Fibroblast of lung (primary cell): ENCODE measurements around the gene GNAL. TPM values are rescaled to one million over a fixed set of nuclear protein-coding genes. Genes with fewer than 3 reads are reported as not detected.
"Not testable (repeated sequence)": the region's sequence is repeated elsewhere in the genome, so short reads cannot be mapped to it uniquely, and the experiment has no call there.

Experiments
- DNase-seq, 2 donors: peaks; one replicate each; pipeline versions ENCODE4 v3.0.0 to v3.0.0-alpha.2; 2010; ENCODE audit warnings: low read depth in 2 of 2
- H2AFZ ChIP-seq: 2 replicates; pipeline ENCODE4 v1.5.1; 2012; ENCODE audit warnings: low read length, control low read depth, inconsistent platforms
- H3K27ac ChIP-seq: 2 replicates; pipeline ENCODE4 v1.5.1; 2011; ENCODE audit warnings: low read length, control low read depth; ENCODE audit not compliant: insufficient read depth
- H3K27me3 ChIP-seq: 2 replicates; pipeline ENCODE4 v1.5.1; 2011; ENCODE audit warnings: mild to moderate bottlenecking, low read length; ENCODE audit not compliant: control insufficient read depth, insufficient read depth
- H3K36me3 ChIP-seq: 2 replicates; pipeline ENCODE4 v1.5.1; 2011; ENCODE audit warnings: low read length; ENCODE audit not compliant: control insufficient read depth, insufficient read depth
- H3K4me1 ChIP-seq: 2 replicates; pipeline ENCODE4 v1.5.1; 2011; ENCODE audit warnings: low read length; ENCODE audit not compliant: control insufficient read depth, insufficient read depth; ENCODE audit errors: extremely low read depth
- H3K4me2 ChIP-seq: 2 replicates; pipeline ENCODE4 v1.5.1; 2011; ENCODE audit warnings: low read length, control low read depth; ENCODE audit not compliant: insufficient read depth; ENCODE audit errors: extremely low read depth
- H3K4me3 ChIP-seq, 4 experiments: fragments of 200-600 bp in 1 of 4; sonication (generic) in 1 of 4; replicated peaks in 1 of 4; 2 replicates each; pipeline ENCODE4 v1.5.1; 2011 to 2016; ENCODE audit warnings: low read length in 4 of 4, low read depth in 3 of 4, mild to moderate bottlenecking in 3 of 4, control low read depth in 2 of 4, inconsistent platforms in 1 of 4, mixed read lengths in 1 of 4; ENCODE audit not compliant: insufficient read depth in 1 of 4; ENCODE audit errors: control extremely low read depth in 1 of 4
- H3K79me2 ChIP-seq: 2 replicates; pipeline ENCODE4 v1.5.1; 2012; ENCODE audit warnings: mild to moderate bottlenecking, low read length, inconsistent platforms; ENCODE audit not compliant: control insufficient read depth, insufficient read depth
- H3K9ac ChIP-seq: 2 replicates; pipeline ENCODE4 v1.5.1; 2011; ENCODE audit warnings: mild to moderate bottlenecking, low read length, control low read depth; ENCODE audit not compliant: insufficient read depth
- H3K9me3 ChIP-seq: 2 replicates; pipeline ENCODE4 v1.5.1; 2012; ENCODE audit warnings: low read depth, low read length; ENCODE audit not compliant: control insufficient read depth, insufficient read depth
- H4K20me1 ChIP-seq: 2 replicates; pipeline ENCODE4 v1.5.1; 2011; ENCODE audit warnings: low read length; ENCODE audit not compliant: control insufficient read depth, insufficient read depth; ENCODE audit errors: extremely low read depth
- EZH2 ChIP-seq: IDR thresholded peaks from 2 replicates; pipeline ENCODE4 v1.5.1; 2012; ENCODE audit warnings: low read length, control low read depth, mild to moderate bottlenecking; ENCODE audit errors: missing control alignments
- polyA plus RNA-seq, 2 donors: library from polyadenylated mRNA; depleted of rRNA in 1 of 2; stranded (reverse) in 1 of 2; unstranded in 1 of 2; fragments of >200 nt; gene quantifications; 2 replicates each; pipeline ENCODE4 v1.2.1, GENCODE V29; 2011 to 2012; ENCODE audit warnings: missing spikeins in 1 of 2
- total RNA-seq: library from RNA; depleted of rRNA; stranded (reverse); fragments of >200 nt; gene quantifications from 2 replicates; pipeline ENCODE4 v1.2.1, GENCODE V29; 2014
- TF ChIP-seq, protein P1 (sequence below), 2 donors: IDR thresholded peaks in 1 of 2; conservative IDR thresholded peaks in 1 of 2; 1 replicate in 1 of 2; 2 replicates in 1 of 2; pipeline ENCODE4 v1.5.1; 2011 to 2012; ENCODE audit warnings: low read length in 2 of 2, control low read depth in 1 of 2, inconsistent platforms in 1 of 2, low read depth in 1 of 2, mild to moderate bottlenecking in 1 of 2

GNAL gene
- total and polyA plus RNA-seq, 2 donors (not counting 1 experiment from before 2014, with no cell fraction given), result 0.05 to 0.50 TPM

GRCh38 chr18:11678211-11678610 lies 10.9 kb upstream of the GNAL start:
- H3K9me3 ChIP-seq, result no peaks in the 10 kb centered on the region
- H4K20me1 ChIP-seq, result no peaks in the 10 kb centered on the region
- no peak for TF ChIP-seq EZH2
- TF ChIP-seq, protein P1, sequence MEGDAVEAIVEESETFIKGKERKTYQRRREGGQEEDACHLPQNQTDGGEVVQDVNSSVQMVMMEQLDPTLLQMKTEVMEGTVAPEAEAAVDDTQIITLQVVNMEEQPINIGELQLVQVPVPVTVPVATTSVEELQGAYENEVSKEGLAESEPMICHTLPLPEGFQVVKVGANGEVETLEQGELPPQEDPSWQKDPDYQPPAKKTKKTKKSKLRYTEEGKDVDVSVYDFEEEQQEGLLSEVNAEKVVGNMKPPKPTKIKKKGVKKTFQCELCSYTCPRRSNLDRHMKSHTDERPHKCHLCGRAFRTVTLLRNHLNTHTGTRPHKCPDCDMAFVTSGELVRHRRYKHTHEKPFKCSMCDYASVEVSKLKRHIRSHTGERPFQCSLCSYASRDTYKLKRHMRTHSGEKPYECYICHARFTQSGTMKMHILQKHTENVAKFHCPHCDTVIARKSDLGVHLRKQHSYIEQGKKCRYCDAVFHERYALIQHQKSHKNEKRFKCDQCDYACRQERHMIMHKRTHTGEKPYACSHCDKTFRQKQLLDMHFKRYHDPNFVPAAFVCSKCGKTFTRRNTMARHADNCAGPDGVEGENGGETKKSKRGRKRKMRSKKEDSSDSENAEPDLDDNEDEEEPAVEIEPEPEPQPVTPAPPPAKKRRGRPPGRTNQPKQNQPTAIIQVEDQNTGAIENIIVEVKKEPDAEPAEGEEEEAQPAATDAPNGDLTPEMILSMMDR (conservative IDR thresholded peaks at IDR 0.05 in 1 of 2, IDR thresholded peaks at IDR 0.05 in 1 of 2; ENCODE audit: low read depth in 1 of 2, low read length in 2 of 2), result no peak
- H3K4me2 ChIP-seq, result no peak overlapping the region
- H3K4me3 ChIP-seq, result no peak overlapping the region
- no peaks in the 10 kb centered on the region for H3K79me2 ChIP-seq
- no peaks in the 10 kb centered on the region for H3K27me3 ChIP-seq
- no peak overlapping the region for H2AFZ ChIP-seq
- H3K9ac ChIP-seq, result no peak overlapping the region
- no peak for DNase-seq
- H3K36me3 ChIP-seq, result no peaks in the 10 kb centered on the region
- H3K27ac ChIP-seq, result no peak overlapping the region
- no peaks in the 10 kb centered on the region for H3K4me1 ChIP-seq

DNA sequence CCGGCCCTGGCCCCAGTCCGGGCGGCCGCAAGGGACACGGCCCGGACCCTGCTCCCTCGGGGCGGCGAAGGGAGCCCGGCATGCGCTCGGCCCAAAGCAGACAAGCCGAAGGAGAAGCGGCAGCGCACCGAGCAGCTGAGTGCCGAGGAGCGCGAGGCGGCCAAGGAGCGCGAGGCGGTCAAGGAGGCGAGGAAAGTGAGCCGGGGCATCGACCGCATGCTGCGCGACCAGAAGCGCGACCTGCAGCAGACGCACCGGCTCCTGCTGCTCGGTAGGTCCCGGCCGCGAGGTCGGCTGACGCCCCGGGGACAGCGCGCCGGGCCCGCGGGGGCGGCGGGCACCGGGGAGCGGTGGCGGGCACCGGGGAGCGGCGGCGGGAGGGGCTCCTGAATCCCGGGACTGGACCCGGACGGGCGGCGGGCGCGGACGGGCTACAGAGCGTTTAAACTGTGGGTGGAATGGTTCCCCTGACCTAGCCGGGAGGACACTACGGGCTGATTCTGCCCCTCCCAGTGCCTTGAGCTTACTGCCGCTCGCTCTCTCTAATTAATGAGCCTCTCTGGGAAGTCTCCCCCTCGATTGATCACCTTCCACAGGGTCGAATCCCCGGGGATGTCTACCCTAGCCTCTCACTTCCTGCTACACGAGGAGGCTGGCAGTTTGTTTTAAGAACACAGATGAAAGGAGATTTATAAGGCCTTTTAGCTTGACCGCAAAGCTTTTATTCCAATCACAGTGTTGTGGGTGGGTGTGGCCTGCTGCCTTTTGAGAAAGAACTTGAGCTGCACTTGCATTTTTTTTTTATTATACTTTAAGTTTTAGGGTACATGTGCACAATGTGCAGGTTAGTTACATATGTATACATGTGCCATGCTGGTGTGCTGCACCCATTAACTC lies 853 bp downstream of the GNAL start:
- H3K4me1 ChIP-seq, result no peaks in the 10 kb centered on the region
- peak; percentile 37 to 47 for DNase-seq
- no peaks in the 10 kb centered on the region for H3K36me3 ChIP-seq
- no peak overlapping the region for H3K9ac ChIP-seq
- H3K27me3 ChIP-seq, result peaks cover 3% of the 10 kb centered on the region
- no peaks in the 10 kb centered on the region for H3K79me2 ChIP-seq
- peak overlapping the region; percentile 83 for H3K4me2 ChIP-seq
- H3K4me3 ChIP-seq, result peak overlapping the region in 3 of 4 experiments; percentile 2 to 48 (median 27)
- no peaks in the 10 kb centered on the region for H4K20me1 ChIP-seq
- no peak overlapping the region for H3K27ac ChIP-seq
- H2AFZ ChIP-seq, result peak overlapping the region; percentile 57
- no peaks in the 10 kb centered on the region for H3K9me3 ChIP-seq
- TF ChIP-seq, protein P1 (conservative IDR thresholded peaks at IDR 0.05 in 1 of 2, IDR thresholded peaks at IDR 0.05 in 1 of 2; ENCODE audit: low read depth in 1 of 2, low read length in 2 of 2), result no peak
- peak; percentile 68 for TF ChIP-seq EZH2

- H3K79me2 ChIP-seq, H3K9ac ChIP-seq, H4K20me1 ChIP-seq, DNase-seq, H3K4me2 ChIP-seq, H3K27ac ChIP-seq, H3K27me3 ChIP-seq, H3K4me3 ChIP-seq, H2AFZ ChIP-seq, H3K36me3 ChIP-seq, H3K9me3 ChIP-seq, H3K4me1 ChIP-seq: not testable (repeated sequence)
Observed at GRCh38 chr18:11690660-11691059, 1.6 kb downstream of the GNAL start.
